Suprapubic skin (tissue), 3 donors: ENCODE results near the gene CBFA2T3.

Source experiments
- EP300 ChIP-seq: sonication (generic); formaldehyde crosslinking; IDR thresholded peaks from one replicate; pipeline ENCODE4 v1.6.1; 2017; ENCODE audit warnings: antibody characterized with exemption
- POLR2A ChIP-seq, 2 donors: fragments of 450-650 bp; IDR thresholded peaks; one replicate each; pipeline ENCODE4 v1.6.1; 2017; ENCODE audit warnings: antibody characterized with exemption in 2 of 2, mild to moderate bottlenecking in 2 of 2, moderate library complexity in 2 of 2
- TF ChIP-seq, protein P1 (sequence below), 2 donors: fragments of 200-600 bp in 1 of 2; fragments of 450-650 bp in 1 of 2; sonication (generic) in 1 of 2; IDR thresholded peaks; one replicate each; pipeline ENCODE4 v1.5.1; 2016 to 2019; ENCODE audit warnings: antibody characterized with exemption in 2 of 2, mild to moderate bottlenecking in 1 of 2, moderate library complexity in 1 of 2

DNA sequence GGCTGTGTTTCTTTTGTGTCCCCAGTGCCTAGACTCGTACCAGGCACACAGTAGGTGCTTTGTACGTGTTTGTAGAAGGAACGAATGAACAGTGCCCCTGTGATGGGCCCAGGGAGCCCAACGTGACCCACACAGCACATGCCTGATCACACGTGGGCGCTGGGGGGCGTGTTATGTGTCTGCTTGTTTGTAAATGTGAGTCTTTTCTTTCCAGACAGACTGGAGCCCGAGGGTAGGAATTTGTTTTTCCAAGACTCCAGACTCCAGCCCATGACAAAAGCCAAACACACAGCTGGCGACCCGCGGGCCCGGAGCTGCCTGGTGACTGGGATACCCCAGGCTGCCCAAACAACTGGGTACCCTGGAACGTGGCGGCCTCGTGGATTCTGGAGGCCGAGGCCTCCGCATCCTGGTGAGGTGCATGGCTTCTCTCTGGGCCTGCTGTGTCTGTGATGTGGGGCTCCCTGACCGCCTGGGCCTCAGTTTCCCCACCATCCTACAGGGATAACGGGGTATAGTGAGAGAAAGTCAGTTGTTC, 14.9 kb upstream of the CBFA2T3 start:
- TF ChIP-seq EP300: no peak
- TF ChIP-seq, protein P1, sequence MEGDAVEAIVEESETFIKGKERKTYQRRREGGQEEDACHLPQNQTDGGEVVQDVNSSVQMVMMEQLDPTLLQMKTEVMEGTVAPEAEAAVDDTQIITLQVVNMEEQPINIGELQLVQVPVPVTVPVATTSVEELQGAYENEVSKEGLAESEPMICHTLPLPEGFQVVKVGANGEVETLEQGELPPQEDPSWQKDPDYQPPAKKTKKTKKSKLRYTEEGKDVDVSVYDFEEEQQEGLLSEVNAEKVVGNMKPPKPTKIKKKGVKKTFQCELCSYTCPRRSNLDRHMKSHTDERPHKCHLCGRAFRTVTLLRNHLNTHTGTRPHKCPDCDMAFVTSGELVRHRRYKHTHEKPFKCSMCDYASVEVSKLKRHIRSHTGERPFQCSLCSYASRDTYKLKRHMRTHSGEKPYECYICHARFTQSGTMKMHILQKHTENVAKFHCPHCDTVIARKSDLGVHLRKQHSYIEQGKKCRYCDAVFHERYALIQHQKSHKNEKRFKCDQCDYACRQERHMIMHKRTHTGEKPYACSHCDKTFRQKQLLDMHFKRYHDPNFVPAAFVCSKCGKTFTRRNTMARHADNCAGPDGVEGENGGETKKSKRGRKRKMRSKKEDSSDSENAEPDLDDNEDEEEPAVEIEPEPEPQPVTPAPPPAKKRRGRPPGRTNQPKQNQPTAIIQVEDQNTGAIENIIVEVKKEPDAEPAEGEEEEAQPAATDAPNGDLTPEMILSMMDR (IDR thresholded peaks at IDR 0.05): no peak
- TF ChIP-seq POLR2A (IDR thresholded peaks at IDR 0.05): no peak
